Smooth muscle cell (in vitro differentiated cells): Measurements from ENCODE around the gene ARMC9. TPM values are rescaled to one million over a fixed set of nuclear protein-coding genes. Genes with fewer than 3 reads are reported as not detected.

Source experiments
- DNase-seq: peaks from one replicate; lab custom pipeline; 2025; ENCODE audit not compliant: unreplicated experiment; lab: John Stamatoyannopoulos, UW
- H2AFZ ChIP-seq: fragments of 200-600 bp; sonication (generic); 2 replicates; pipeline ENCODE4 v1.6.0; 2016; ENCODE audit warnings: antibody characterized with exemption, low read depth, mild to moderate bottlenecking
- H3F3A ChIP-seq: fragments of 200-600 bp; sonication (generic); 2 replicates; pipeline ENCODE4 v1.6.0; 2017; ENCODE audit warnings: antibody characterized with exemption, low read depth
- H3K27ac ChIP-seq: fragments of 200-600 bp; sonication (generic); 2 replicates; pipeline ENCODE4 v1.5.1; 2016; ENCODE audit warnings: low read depth, mild to moderate bottlenecking
- H3K27me3 ChIP-seq: fragments of 200-600 bp; sonication (generic); 2 replicates; pipeline ENCODE4 v1.6.1; 2016; ENCODE audit warnings: low read depth, mild to moderate bottlenecking
- H3K36me3 ChIP-seq: fragments of 200-600 bp; sonication (generic); 2 replicates; pipeline ENCODE4 v1.5.1; 2016; ENCODE audit warnings: low read depth
- H3K4me1 ChIP-seq: fragments of 200-600 bp; sonication (generic); 2 replicates; pipeline ENCODE4 v1.5.1; 2016; ENCODE audit warnings: low read depth
- H3K4me2 ChIP-seq: fragments of 200-600 bp; sonication (generic); 2 replicates; pipeline ENCODE4 v1.6.0; 2016; ENCODE audit warnings: mild to moderate bottlenecking
- H3K4me3 ChIP-seq: fragments of 200-600 bp; sonication (generic); 2 replicates; pipeline ENCODE4 v1.5.1; 2016; ENCODE audit warnings: mild to moderate bottlenecking
- H3K79me2 ChIP-seq: fragments of 200-600 bp; sonication (generic); 2 replicates; pipeline ENCODE4 v1.6.0; 2016; ENCODE audit warnings: low read depth, mild to moderate bottlenecking
- H3K9ac ChIP-seq: fragments of 200-600 bp; sonication (generic); 2 replicates; pipeline ENCODE4 v1.6.0; 2016; ENCODE audit warnings: low read depth
- H3K9me3 ChIP-seq: fragments of 200-600 bp; sonication (generic); replicated peaks from 2 replicates; pipeline ENCODE4 v1.5.1; 2016; ENCODE audit warnings: low read depth
- H4K20me1 ChIP-seq: fragments of 200-600 bp; sonication (generic); 2 replicates; pipeline ENCODE4 v1.6.0; 2016; ENCODE audit warnings: low read depth
- WGBS: methylation state at CpG from one replicate; pipeline ENCODE4 v1.1.7; 2016; ENCODE audit warnings: low lambda C conversion rate; 5-methylcytosine and 5-hydroxymethylcytosine counted together
- polyA plus RNA-seq: library from polyadenylated mRNA; unstranded; fragments of >200 nt; fragmentation: Nextera tagmentation; extraction: Ambion mirVana; gene quantifications from 2 replicates; pipeline ENCODE4 v1.2.1, GENCODE V29; 2016
- total RNA-seq: library from RNA; depleted of rRNA; stranded (reverse); fragments of >200 nt; gene quantifications from 2 replicates; pipeline ENCODE4 v1.2.3, GENCODE V29; 2014
- TF ChIP-seq, protein P1 (sequence below): fragments of 200-600 bp; sonication (generic); IDR thresholded peaks from 2 replicates; pipeline ENCODE4 v1.5.1; 2017; ENCODE audit warnings: borderline replicate concordance, mild to moderate bottlenecking, antibody characterized with exemption; ENCODE audit not compliant: insufficient read depth, poor library complexity, severe bottlenecking

ARMC9 gene
- total and polyA plus RNA-seq, 2 experiments from 2014 or later = 34.7 to 51.0 TPM

DNA sequence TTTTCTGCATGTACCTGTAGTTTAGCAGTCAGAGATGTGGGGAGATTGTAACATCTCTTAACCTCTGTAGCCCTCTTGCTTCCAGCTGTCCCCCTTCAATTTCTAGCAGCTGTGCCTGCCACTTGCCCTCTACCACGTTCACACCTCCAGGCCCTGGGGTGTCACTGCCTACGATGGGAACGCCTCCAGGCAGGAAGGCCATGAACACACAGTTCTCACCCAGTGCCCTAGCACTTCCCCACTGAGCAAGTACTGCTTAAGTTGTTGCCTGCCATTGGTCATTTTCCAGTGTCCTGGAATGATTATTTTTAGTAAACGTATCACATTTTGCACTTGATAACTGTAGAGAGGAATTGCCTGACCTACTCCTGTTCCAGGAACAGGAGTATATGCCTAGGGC, 120.0 kb downstream of the ARMC9 start:
- DNase-seq = no peak
- TF ChIP-seq, protein P1, sequence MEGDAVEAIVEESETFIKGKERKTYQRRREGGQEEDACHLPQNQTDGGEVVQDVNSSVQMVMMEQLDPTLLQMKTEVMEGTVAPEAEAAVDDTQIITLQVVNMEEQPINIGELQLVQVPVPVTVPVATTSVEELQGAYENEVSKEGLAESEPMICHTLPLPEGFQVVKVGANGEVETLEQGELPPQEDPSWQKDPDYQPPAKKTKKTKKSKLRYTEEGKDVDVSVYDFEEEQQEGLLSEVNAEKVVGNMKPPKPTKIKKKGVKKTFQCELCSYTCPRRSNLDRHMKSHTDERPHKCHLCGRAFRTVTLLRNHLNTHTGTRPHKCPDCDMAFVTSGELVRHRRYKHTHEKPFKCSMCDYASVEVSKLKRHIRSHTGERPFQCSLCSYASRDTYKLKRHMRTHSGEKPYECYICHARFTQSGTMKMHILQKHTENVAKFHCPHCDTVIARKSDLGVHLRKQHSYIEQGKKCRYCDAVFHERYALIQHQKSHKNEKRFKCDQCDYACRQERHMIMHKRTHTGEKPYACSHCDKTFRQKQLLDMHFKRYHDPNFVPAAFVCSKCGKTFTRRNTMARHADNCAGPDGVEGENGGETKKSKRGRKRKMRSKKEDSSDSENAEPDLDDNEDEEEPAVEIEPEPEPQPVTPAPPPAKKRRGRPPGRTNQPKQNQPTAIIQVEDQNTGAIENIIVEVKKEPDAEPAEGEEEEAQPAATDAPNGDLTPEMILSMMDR = no peak
- Histone ChIP-seq H3F3A (no peaks in the 10 kb centered on the region), H3K4me1 (no peaks in the 10 kb centered on the region), H2AFZ (no peak overlapping the region), H3K4me2 (no peak overlapping the region), H4K20me1 (no peaks in the 10 kb centered on the region), H3K36me3 (no peaks in the 10 kb centered on the region), H3K4me3 (no peak overlapping the region), H3K9me3 (no peaks in the 10 kb centered on the region), H3K79me2 (no peaks in the 10 kb centered on the region), H3K27ac (no peak overlapping the region), H3K27me3 (no peaks in the 10 kb centered on the region), H3K9ac (no peak overlapping the region)
- WGBS = 88% methylated on average over 4 of the region's 4 CpGs

DNA sequence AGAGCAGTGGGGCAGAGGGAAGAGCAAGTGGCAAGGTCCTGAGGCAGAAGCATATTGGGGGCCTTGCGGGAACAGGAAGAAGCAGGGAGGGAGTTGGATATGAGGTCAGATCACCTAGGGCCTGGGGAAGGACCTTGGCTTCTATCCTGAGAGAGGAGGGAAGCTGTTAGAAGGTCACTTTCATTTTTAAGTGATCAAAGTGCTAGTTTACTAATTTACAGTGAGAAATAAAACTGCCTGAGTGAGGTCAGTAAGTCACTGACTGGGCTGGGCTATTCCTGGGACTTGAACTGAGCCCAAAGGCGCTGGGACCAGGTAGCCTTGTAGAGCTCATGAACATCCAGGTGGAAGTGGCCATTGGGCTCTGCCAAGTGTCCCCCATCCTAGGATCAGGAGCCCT, 120.5 kb downstream of the ARMC9 start:
- Histone ChIP-seq H3K4me2 (no peak overlapping the region), H2AFZ (no peak overlapping the region), H3K27ac (no peak overlapping the region), H3K4me1 (no peaks in the 10 kb centered on the region), H3K9ac (no peak overlapping the region), H4K20me1 (no peaks in the 10 kb centered on the region), H3K4me3 (no peak overlapping the region), H3F3A (no peaks in the 10 kb centered on the region), H3K27me3 (no peaks in the 10 kb centered on the region), H3K36me3 (no peaks in the 10 kb centered on the region), H3K9me3 (no peaks in the 10 kb centered on the region), H3K79me2 (no peaks in the 10 kb centered on the region)
- DNase-seq = no peak
- 92% methylated on average over 2 of the region's 2 CpGs for WGBS
- TF ChIP-seq, protein P1 = no peak

DNA sequence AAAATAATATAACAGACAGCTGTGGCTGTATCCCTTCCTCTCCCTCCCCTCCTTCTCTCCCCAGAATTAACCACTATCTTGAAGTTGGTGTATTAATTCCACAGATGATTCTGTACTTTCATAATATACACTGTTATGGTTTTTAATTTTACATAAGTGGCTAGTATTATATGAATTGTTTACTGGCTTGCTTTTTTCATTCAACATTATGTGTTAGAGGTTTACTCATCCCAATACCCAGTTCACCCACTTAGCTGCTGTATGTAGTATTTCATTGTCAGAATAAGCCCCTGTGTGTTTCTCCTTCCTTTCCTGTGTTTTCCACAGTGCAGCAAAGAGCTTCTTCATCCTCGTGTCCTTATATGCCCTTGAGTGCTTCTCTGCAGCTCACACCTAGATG, 121.4 kb downstream of the ARMC9 start:
- Histone ChIP-seq H3K4me3 (no peak overlapping the region), H4K20me1 (no peaks in the 10 kb centered on the region), H3K4me1 (no peaks in the 10 kb centered on the region), H3F3A (no peaks in the 10 kb centered on the region), H3K79me2 (no peaks in the 10 kb centered on the region), H2AFZ (no peak overlapping the region), H3K9ac (no peak overlapping the region), H3K27me3 (no peaks in the 10 kb centered on the region), H3K4me2 (no peak overlapping the region), H3K36me3 (no peaks in the 10 kb centered on the region), H3K27ac (no peak overlapping the region), H3K9me3 (no peaks in the 10 kb centered on the region)
- DNase-seq = no peak
- TF ChIP-seq, protein P1 = no peak
- WGBS = 94% methylated on average over 1 of the region's 1 CpG

DNA sequence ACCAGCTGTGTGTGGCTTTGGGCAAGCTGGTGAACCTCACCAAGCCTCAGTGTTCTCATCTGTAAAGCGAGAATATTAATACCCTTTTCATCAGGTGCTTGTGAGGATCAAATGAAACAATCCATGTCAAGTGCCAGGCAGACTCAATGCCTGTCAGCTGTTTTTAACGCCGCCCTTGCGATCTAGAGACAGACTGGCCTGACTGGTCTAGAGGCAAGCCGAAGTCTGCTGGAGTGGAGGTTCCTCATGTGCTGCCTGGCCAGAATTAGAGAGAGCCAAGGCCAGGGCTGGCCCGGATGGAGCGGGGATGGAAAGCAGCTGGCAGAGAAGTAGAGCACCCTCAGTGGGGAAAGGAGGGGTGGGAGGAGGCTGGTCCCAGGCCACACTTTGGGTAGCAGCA, 122.6 kb downstream of the ARMC9 start:
- Histone ChIP-seq H3K27ac (no peak overlapping the region), H3K4me1 (no peaks in the 10 kb centered on the region), H3F3A (no peaks in the 10 kb centered on the region), H3K4me2 (no peak overlapping the region), H3K9me3 (no peaks in the 10 kb centered on the region), H3K36me3 (no peaks in the 10 kb centered on the region), H4K20me1 (no peaks in the 10 kb centered on the region), H3K27me3 (no peaks in the 10 kb centered on the region), H3K79me2 (no peaks in the 10 kb centered on the region), H2AFZ (no peak overlapping the region), H3K4me3 (no peak overlapping the region), H3K9ac (no peak overlapping the region)
- DNase-seq = no peak
- 88% methylated on average over 7 of the region's 7 CpGs for WGBS
- TF ChIP-seq, protein P1 = no peak
